GM10266 (cell line): ENCODE results near the gene ITCH.
"Not testable (repeated sequence)": the region's sequence is repeated elsewhere in the genome, so short reads cannot be mapped to it uniquely, and the experiment has no call there.

ENCODE experiments used
- DNase-seq: peaks from one replicate; pipeline ENCODE4 v3.0.0; 2012; ENCODE audit errors: extremely low spot score
- TF ChIP-seq, protein P1 (sequence below): IDR thresholded peaks from 2 replicates; pipeline ENCODE4 v1.5.1; 2012; ENCODE audit warnings: mild to moderate bottlenecking, low read depth; ENCODE audit not compliant: control insufficient read depth, insufficient read depth; ENCODE audit errors: missing control alignments

Gene ITCH

GRCh38 chr20:34365765-34366213, 2.7 kb downstream of the ITCH start:
- DNase-seq, result peak; percentile 75
- TF ChIP-seq, protein P1, sequence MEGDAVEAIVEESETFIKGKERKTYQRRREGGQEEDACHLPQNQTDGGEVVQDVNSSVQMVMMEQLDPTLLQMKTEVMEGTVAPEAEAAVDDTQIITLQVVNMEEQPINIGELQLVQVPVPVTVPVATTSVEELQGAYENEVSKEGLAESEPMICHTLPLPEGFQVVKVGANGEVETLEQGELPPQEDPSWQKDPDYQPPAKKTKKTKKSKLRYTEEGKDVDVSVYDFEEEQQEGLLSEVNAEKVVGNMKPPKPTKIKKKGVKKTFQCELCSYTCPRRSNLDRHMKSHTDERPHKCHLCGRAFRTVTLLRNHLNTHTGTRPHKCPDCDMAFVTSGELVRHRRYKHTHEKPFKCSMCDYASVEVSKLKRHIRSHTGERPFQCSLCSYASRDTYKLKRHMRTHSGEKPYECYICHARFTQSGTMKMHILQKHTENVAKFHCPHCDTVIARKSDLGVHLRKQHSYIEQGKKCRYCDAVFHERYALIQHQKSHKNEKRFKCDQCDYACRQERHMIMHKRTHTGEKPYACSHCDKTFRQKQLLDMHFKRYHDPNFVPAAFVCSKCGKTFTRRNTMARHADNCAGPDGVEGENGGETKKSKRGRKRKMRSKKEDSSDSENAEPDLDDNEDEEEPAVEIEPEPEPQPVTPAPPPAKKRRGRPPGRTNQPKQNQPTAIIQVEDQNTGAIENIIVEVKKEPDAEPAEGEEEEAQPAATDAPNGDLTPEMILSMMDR, result no peak

DNA sequence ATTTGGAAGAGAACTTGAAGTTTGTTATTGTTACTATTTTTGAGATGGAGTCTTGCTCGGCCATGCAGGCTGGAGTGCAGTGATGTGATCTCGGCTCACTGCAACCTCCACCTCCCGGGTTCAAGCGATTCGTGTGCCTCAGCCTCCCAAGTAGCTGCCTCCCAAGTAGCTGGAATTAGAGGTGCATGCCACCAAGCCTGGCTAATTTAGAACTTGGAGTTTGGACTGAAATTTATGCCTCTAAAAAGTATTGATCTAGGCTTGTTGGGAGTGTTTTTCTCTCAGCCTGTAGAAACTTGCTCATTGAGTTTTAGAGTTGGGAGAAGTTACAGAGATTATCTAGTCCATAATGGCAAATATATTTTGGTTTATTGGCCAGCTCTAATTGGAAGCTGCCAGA, 4.1 kb downstream of the ITCH start:
- TF ChIP-seq, protein P1, result no peak
- no peak for DNase-seq

DNA sequence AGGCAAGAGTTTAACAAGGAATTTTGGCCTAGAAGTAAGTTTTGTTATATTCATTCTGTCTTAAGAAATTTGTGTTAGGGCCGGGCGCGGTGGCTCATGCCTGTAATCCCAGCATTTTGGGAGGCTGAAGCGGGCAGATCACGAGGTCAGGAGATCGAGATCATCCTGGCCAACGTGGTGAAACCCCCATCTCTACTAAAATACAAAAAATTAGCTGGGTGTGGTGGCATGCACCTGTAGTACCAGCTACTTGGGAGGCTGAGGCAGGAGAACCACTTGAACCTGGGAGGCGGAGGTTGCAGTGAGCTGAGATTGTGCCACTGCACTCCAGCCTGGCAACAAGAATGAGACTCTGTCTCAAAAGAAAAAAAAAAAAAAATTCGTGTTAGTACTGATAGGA, 4.8 kb downstream of the ITCH start:
- not testable (repeated sequence) for DNase-seq

- TF ChIP-seq, protein P1, result no peak
- no peak for DNase-seq
Observed at GRCh38 chr20:34368547-34368946, 5.5 kb downstream of the ITCH start.

DNA sequence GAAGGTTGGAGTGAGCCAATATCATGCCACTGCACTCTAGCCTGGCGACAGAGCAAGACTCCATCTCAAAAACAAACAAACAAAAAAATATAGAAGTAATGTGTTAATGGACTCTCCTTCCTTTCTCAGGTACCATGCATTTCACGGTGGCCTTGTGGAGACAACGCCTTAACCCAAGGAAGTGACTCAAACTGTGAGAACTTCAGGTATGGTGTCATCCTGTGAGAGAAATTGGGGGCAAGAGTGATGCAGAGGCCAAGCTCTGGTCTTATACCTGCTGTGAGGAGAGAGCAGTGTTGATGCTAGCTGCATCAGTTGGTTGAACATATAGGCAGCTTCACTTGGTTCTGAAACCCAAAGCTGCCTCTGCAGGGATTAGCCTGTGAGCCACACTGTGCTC, 6.2 kb downstream of the ITCH start:
- TF ChIP-seq, protein P1, result no peak
- no peak for DNase-seq

GRCh38 chr20:34370062-34370461, 7.0 kb downstream of the ITCH start:
- TF ChIP-seq, protein P1, result no peak
- DNase-seq, result no peak

GRCh38 chr20:34373445-34373844, 10.4 kb downstream of the ITCH start:
- DNase-seq, result no peak
- TF ChIP-seq, protein P1, result no peak

GRCh38 chr20:34374209-34374760, 11.2 kb downstream of the ITCH start:
- TF ChIP-seq, protein P1, result no peak
- no peak for DNase-seq
